Stomach smooth muscle (tissue), 2 donors: ENCODE measurements around the gene CRYBA4.

Experiments used
- H3K27ac ChIP-seq: one replicate; pipeline ENCODE4 v1.7.0; 2013; ENCODE audit warnings: mild to moderate bottlenecking, low read length, inconsistent platforms
- H3K27me3 ChIP-seq, 2 donors: one replicate each; pipeline ENCODE4 v1.7.0; 2013; ENCODE audit warnings: low read length in 2 of 2; ENCODE audit not compliant: insufficient read depth in 2 of 2, control insufficient read depth in 1 of 2
- H3K36me3 ChIP-seq, 2 donors: one replicate each; pipeline ENCODE4 v1.7.0; 2013; ENCODE audit warnings: low read length in 2 of 2; ENCODE audit not compliant: control insufficient read depth in 2 of 2, insufficient read depth in 2 of 2
- H3K4me1 ChIP-seq: one replicate; pipeline ENCODE4 v1.7.0; 2013; ENCODE audit warnings: low read length; ENCODE audit not compliant: control insufficient read depth, insufficient read depth
- H3K4me3 ChIP-seq, 2 donors: one replicate each; pipeline ENCODE4 v1.7.0; 2013; ENCODE audit warnings: low read length in 2 of 2
- H3K9ac ChIP-seq, 2 donors: one replicate each; pipeline ENCODE4 v1.7.0; 2013; ENCODE audit warnings: low read length in 2 of 2, mild to moderate bottlenecking in 1 of 2
- H3K9me3 ChIP-seq, 2 donors: one replicate each; pipeline ENCODE4 v1.7.0; 2013; ENCODE audit warnings: low read length in 2 of 2; ENCODE audit not compliant: control insufficient read depth in 2 of 2
- donor health status: healthy.
- donor health status: Pancreatic carcinoma.

Gene CRYBA4

DNA sequence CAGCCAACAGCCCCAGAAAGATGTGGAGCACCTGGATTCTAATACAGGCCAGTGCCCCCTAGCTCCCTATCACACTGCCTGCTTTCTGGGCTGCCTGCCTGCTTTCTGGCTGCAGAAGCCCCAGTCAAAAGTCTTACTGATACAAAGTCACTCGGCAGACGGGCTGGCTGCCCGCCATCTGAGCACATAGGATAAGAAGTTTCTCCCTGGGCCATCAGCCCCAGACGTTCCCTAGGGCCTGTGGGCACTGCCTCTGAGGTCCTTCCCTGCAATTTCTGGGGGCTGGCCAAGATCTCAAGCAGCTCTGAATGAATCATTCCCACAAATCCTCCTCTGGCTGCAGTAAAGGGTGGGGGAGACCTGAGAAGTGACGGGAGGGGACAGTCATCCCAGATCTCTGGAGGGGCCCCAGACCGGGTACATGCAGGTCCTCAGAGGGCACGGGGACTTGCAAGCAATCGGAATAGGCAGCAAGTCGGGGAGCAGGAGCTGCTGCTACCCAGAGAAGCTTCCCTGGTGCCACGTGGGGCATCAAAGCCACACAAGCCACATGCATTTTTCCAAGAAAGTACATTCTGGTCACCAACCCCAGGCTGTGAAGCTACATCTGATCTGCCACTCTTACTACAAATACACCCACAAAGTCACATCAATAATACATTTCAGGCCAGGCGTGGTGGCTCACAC lies 36.5 kb upstream of the CRYBA4 start:
- H3K4me1 ChIP-seq, result peaks cover under 1% of the 10 kb centered on the region
- H3K9ac ChIP-seq, result no peak overlapping the region
- H3K27ac ChIP-seq, result no peak overlapping the region
- no peaks in the 10 kb centered on the region for H3K36me3 ChIP-seq
- H3K27me3 ChIP-seq, result no peaks in the 10 kb centered on the region
- no peak overlapping the region for H3K4me3 ChIP-seq
- H3K9me3 ChIP-seq, result peaks cover 0 to 3% of the 10 kb centered on the region in 2 donors

DNA sequence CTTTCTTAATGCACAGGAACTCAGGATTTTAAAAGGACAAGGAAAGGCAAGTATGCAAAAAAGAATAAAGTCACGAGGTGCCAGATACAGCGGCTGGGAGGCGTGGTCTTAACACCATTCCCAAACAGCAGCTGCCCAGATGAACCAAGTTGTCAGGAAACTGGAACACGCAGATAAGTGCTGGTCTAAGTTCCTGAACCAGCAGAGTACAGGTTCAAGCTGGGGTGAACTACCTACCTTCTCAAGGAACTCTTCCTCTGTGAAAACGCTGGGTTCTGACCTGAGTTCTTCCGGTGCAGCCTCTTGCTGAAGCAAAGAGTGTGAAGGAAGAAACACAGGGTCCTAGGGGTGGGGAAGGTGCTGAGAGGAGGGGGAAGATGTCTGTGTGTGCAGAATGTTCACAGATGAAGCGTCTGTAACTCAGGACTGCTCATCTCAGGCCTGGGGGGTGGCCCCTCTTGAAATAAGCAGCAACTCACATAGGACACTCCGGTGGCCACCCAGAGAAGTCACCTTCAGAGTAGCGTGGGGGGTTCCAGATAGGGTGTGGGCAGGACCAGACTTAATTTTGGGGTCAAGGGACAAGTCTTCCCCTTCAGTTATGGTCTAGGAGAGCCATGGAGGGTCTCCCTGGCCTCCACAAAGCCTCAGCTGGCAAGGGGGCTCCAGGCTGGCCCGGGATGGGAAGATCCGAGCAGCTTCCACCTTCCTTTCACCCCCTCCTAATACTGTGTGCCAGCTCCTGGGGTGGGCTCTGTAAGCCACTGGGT lies 35.0 kb upstream of the CRYBA4 start:
- H3K27ac ChIP-seq, result no peak overlapping the region
- peaks cover 0 to 3% of the 10 kb centered on the region in 2 donors for H3K9me3 ChIP-seq
- no peak overlapping the region for H3K4me3 ChIP-seq
- peaks cover 4% of the 10 kb centered on the region for H3K4me1 ChIP-seq
- no peaks in the 10 kb centered on the region for H3K36me3 ChIP-seq
- H3K27me3 ChIP-seq, result no peaks in the 10 kb centered on the region
- no peak overlapping the region for H3K9ac ChIP-seq

DNA sequence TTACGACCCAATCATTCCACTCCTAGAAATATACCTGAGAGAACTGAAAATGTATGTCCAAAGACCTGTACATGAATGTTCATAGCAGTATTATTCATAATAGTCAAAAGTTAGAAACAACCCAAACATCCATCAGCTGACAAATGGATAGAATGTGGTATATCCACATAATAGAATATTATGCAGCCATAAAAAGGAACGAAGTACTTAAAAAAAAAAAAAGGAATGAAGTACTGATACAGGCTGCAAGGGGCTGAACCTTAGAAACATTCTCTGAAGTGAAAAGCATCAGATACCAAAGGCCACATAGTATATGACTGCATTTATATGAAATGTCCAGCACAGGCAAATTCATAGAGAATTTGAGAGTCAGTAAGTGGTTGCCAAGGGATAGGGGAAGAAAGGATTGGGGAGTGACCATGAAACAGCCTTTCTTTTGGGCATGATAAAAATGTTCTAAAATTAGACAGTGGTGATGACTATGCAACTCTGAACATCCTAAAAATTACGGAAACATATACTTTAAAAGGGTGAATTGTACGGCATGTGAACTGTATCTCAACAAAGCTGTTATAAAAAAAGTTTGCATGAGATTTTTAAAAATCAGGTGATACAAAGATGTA lies 33.7 kb upstream of the CRYBA4 start:
- peaks cover 0 to 3% of the 10 kb centered on the region in 2 donors for H3K9me3 ChIP-seq
- H3K9ac ChIP-seq, result no peak overlapping the region
- H3K4me1 ChIP-seq, result peaks cover 4% of the 10 kb centered on the region
- peaks cover 0 to 2% of the 10 kb centered on the region in 2 donors for H3K27me3 ChIP-seq
- no peaks in the 10 kb centered on the region for H3K36me3 ChIP-seq
- no peak overlapping the region for H3K4me3 ChIP-seq
- no peak overlapping the region for H3K27ac ChIP-seq

DNA sequence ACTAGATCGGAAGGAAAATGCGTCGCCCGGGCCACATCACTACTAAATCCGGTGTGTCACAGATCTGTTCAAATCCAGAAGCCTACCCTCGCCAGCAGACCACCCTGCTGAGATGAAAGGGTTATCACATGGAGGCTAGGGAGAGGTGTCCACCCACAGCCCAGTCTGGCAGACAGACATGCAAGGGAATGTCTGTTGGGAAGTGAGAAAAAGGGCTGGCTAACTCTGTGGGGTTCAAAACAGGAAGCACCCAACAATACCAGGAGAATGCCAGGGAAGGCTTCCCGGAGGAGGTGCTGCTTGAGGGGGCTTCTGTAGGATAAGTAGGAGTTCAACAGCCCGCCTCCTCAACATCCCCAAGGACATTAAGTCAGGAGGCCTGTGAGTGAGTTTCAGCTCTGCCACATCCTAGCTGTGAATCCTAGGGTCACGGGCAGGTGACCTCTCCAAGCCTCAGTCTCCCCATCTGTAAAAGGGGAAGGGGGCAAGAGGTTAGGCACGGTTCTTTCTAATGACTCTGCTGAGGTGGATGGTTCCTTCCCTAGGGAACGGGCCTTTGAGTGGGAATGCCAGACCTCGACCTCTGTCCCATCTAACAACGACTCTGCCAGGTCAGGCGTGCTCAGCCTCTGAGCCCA lies 32.9 kb upstream of the CRYBA4 start:
- peaks cover 0 to 2% of the 10 kb centered on the region in 2 donors for H3K27me3 ChIP-seq
- no peaks in the 10 kb centered on the region for H3K36me3 ChIP-seq
- peak overlapping the region; percentile 36 to 60 for H3K9ac ChIP-seq
- peak overlapping the region; percentile 79 to 80 for H3K4me3 ChIP-seq
- no peak overlapping the region for H3K27ac ChIP-seq
- peaks cover 4% of the 10 kb centered on the region for H3K4me1 ChIP-seq
- H3K9me3 ChIP-seq, result peaks cover 0 to 3% of the 10 kb centered on the region in 2 donors

DNA sequence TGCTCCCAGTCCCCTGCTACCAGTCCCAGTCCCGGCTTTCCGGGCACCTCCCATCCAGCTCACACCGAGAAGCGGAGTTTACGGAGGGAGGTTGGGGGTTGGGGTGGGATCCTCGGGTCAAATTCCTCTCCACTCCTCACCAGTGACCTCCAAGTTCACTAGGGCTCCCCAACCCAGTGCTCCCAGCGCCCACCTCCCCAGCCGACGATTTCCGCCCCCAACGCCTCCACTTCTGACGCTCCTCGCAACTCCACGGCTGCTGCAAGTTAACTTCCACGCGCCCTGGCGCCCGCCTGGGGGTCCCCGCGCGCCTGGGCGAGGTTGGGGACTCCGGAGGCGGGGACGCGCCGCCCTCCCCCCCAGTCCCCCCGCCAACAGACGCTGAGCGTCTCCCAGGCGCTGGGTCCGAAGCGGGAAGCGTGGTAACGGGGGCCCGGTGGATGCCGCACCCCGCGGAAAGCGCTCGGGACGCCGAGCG lies 32.4 kb upstream of the CRYBA4 start:
- Histone ChIP-seq H3K27me3 (peaks cover 0 to 2% of the 10 kb centered on the region in 2 donors), H3K9ac (peak overlapping the region; percentile 36 to 60), H3K36me3 (no peaks in the 10 kb centered on the region), H3K9me3 (peaks cover 0 to 3% of the 10 kb centered on the region in 2 donors), H3K4me1 (peaks cover 4% of the 10 kb centered on the region), H3K4me3 (peak overlapping the region; percentile 79 to 80), H3K27ac (no peak overlapping the region)

DNA sequence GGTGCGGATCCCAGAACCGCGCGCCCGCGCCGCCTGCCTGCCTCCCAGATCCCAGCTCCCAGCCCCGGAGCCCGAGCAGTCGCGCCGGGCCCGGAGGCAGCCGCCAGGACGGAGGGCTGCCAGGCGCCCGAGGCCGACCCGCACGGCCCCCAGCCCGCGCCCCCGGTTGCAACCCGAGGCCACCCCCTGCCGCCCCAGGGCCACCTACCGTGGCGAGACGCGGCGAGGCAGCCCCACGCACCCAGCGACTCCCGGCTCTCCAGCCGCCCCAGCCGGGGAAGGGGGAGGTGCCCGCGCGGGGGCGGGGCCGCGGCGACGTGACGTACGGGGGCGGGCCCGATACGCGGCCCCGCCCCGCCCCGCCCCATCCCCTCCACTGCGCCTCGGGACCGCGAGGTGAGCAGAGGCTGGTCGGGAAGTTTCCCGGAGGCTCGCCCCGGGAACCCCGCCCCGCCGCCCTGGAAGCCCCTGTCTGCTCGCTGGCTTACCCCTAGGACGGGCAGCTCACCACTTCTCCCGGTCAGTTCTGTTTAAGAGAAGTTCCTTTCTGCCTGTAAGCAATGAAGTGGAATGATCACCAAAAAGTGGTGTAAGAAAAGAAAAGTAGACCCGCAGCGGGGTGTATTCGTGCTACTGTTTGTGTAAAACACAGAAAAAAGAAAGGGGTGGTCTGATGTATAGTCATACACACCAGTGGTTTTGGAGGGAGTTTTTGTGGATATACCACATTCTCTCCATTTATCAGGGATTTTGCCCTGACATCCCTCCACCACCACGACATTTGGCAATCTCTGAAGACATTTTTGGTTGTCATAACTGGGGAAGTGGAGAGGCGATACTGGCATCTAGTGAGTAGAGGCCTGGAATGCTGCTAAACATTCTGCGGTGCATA lies 31.7 kb upstream of the CRYBA4 start, which contains the start of gene TPST2:
TSS of gene TPST2 (minus strand) at position 288 of the 892 bp plus-strand sequence. CDS start 48,502 bp downstream, outside the sequence.
- Histone ChIP-seq H3K27ac (no peak within 1 kb of the TSS), H3K4me1 (peaks cover 4% of the 10 kb centered on the region), H3K9me3 (peaks cover 0 to 3% of the 10 kb centered on the region in 2 donors), H3K27me3 (peaks cover 0 to 2% of the 10 kb centered on the region in 2 donors), H3K9ac (peak within 1 kb of the TSS; percentile 66 to 69), H3K4me3 (peak within 1 kb of the TSS; percentile 80 to 93), H3K36me3 (no peaks in the 10 kb centered on the region)

DNA sequence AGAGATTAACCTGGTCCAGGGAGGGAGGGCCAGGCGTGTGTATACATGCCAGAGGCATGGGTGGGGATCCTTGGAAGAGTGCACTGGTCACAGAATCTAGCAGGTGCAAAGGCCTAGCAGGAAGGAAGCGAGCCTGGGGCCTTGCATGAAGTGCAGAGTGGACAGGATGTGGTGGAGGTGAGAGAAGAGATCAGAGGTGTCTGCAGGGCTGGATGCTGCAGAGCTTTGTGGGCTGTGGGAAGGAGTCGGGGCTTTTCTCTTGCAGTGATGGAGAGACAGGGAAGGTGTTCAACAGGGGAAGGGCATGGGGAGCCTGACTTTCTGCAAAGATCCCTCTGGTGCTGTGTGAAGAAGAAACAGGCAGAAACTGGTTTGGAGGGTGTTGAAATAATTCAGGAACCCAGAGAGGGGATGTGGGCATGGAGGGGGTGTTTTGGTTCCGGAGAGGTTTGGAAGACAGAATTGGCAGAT lies 29.3 kb upstream of the CRYBA4 start:
- Histone ChIP-seq H3K4me3 (no peak overlapping the region), H3K9ac (no peak overlapping the region), H3K36me3 (no peaks in the 10 kb centered on the region), H3K4me1 (peaks cover 4% of the 10 kb centered on the region), H3K27ac (no peak overlapping the region), H3K9me3 (peaks cover 0 to 3% of the 10 kb centered on the region in 2 donors), H3K27me3 (peaks cover under 1 to 2% of the 10 kb centered on the region in 2 donors)

DNA sequence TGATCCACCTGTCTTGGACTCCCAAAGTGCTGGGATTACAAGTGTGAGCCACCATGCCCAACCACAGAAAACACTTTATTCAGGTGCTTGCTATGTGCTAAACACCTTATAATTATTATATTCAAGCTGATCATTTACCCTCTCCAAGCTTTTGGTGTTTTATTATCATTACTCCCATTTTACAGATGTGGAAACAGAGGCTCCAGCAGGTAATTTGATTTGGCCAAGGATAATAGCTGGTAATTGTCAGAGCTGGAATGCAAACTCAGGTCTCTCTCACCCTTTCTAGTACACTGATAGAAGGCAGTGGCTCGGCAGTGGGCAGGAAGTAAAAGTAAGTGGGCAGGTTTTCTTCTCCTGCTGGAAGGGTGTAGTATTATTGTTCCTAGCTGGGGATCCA lies 28.0 kb upstream of the CRYBA4 start:
- no peak overlapping the region for H3K27ac ChIP-seq
- peaks cover 4% of the 10 kb centered on the region for H3K4me1 ChIP-seq
- no peaks in the 10 kb centered on the region for H3K9me3 ChIP-seq
- H3K36me3 ChIP-seq, result no peaks in the 10 kb centered on the region
- peaks cover 3 to 4% of the 10 kb centered on the region in 2 donors for H3K27me3 ChIP-seq
- H3K9ac ChIP-seq, result no peak overlapping the region
- H3K4me3 ChIP-seq, result no peak overlapping the region

DNA sequence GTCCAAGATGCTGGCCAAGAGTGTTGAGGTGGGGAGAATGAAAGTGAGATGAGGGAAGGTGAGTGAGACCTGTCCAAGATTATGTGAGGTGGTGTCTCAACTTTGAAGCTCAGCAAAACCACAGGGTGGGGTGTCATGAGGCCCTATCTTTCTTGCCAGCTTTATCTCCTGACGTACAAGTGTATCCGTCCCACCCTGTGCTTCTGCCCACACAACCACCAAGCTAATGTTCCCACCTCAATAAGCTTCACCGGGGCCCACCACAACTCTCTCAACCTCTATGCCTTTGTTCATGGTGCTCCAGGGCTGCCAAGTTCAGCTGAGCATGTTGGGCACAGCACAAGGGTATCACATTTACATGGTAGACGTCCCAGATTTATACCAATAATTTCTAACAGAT lies 24.7 kb upstream of the CRYBA4 start:
- Histone ChIP-seq H3K27ac (no peak overlapping the region), H3K9me3 (no peaks in the 10 kb centered on the region), H3K9ac (no peak overlapping the region), H3K4me3 (no peak overlapping the region), H3K27me3 (peaks cover 6 to 7% of the 10 kb centered on the region in 2 donors), H3K36me3 (no peaks in the 10 kb centered on the region), H3K4me1 (no peaks in the 10 kb centered on the region)
